Thyroid gland (tissue), 4 donors: Measurements from ENCODE around the gene GFRA1.

Experiments
- CTCF ChIP-seq, 6 experiments: fragments of 200-600 bp in 3 of 6; fragments of 450-650 bp in 3 of 6; sonication (generic) in 3 of 6; IDR thresholded peaks; one replicate each; pipeline ENCODE4 v1.5.1; 2016 to 2019; ENCODE audit warnings: antibody characterized with exemption in 6 of 6, mild to moderate bottlenecking in 2 of 6, inconsistent platforms in 1 of 6, moderate library complexity in 1 of 6
- POLR2A ChIP-seq, 2 donors: fragments of 450-650 bp; IDR thresholded peaks; one replicate each; pipeline ENCODE4 v1.6.1; 2017; ENCODE audit warnings: antibody characterized with exemption in 2 of 2, mild to moderate bottlenecking in 2 of 2, moderate library complexity in 1 of 2

GRCh38 chr10:116067825-116068224 is 205.2 kb downstream of the GFRA1 start:
- TF ChIP-seq POLR2A (IDR thresholded peaks at IDR 0.05) (no peak), CTCF (IDR thresholded peaks at IDR 0.05) (no peak)
